HG03520 (cell line): ENCODE measurements around the gene SERPINB6.
"Not testable (repeated sequence)": the region's sequence is repeated elsewhere in the genome, so short reads cannot be mapped to it uniquely, and the experiment has no call there.

Experiments
- ATAC-seq: cut with Tn5 transposase; IDR thresholded peaks from one replicate; pipeline ENCODE4 v1.9.1; 2021; ENCODE audit warnings: mild to moderate bottlenecking, moderate library complexity; ENCODE audit not compliant: unreplicated experiment

Gene SERPINB6

GRCh38 chr6:2977799-2978590 lies 6.6 kb upstream of the SERPINB6 start:
- no peak for ATAC-seq

- ATAC-seq, result no peak
Measured at GRCh38 chr6:2977290-2977689, 5.9 kb upstream of the SERPINB6 start.

GRCh38 chr6:2976571-2977085 lies 5.3 kb upstream of the SERPINB6 start:
- ATAC-seq, result no peak

- no peak for ATAC-seq
Measured at GRCh38 chr6:2976060-2976459, 4.7 kb upstream of the SERPINB6 start.

- ATAC-seq, result no peak
Measured at GRCh38 chr6:2973676-2974075, 2.3 kb upstream of the SERPINB6 start.

GRCh38 chr6:2973180-2973579 lies 1.8 kb upstream of the SERPINB6 start:
- ATAC-seq, result not testable (repeated sequence)

GRCh38 chr6:2972685-2973084 lies 1.3 kb upstream of the SERPINB6 start:
- not testable (repeated sequence) for ATAC-seq

- not testable (repeated sequence) for ATAC-seq
Measured at GRCh38 chr6:2972219-2972487, 786 bp upstream of the SERPINB6 start.

- no peak for ATAC-seq
Measured at GRCh38 chr6:2970753-2971419, 481 bp downstream of the SERPINB6 start.

- ATAC-seq, result no peak
Measured at GRCh38 chr6:2970034-2970685, 1.2 kb downstream of the SERPINB6 start.

GRCh38 chr6:2969549-2969948 lies 1.8 kb downstream of the SERPINB6 start:
- ATAC-seq, result no peak

GRCh38 chr6:2968600-2969135 lies 2.7 kb downstream of the SERPINB6 start:
- no peak for ATAC-seq

- ATAC-seq, result no peak
Measured at GRCh38 chr6:2967936-2968335, 3.4 kb downstream of the SERPINB6 start.

GRCh38 chr6:2966347-2966746 lies 5.0 kb downstream of the SERPINB6 start:
- no peak for ATAC-seq

- ATAC-seq, result no peak
Measured at GRCh38 chr6:2964793-2965505, 6.4 kb downstream of the SERPINB6 start.

GRCh38 chr6:2963756-2964155 lies 7.6 kb downstream of the SERPINB6 start:
- ATAC-seq, result no peak

- no peak for ATAC-seq
Measured at GRCh38 chr6:2962636-2963035, 8.7 kb downstream of the SERPINB6 start.

GRCh38 chr6:2962004-2962403 lies 9.4 kb downstream of the SERPINB6 start:
- no peak for ATAC-seq

GRCh38 chr6:2961506-2961905 lies 9.9 kb downstream of the SERPINB6 start:
- ATAC-seq, result no peak

GRCh38 chr6:2960935-2961334 lies 10.4 kb downstream of the SERPINB6 start:
- ATAC-seq, result no peak
